GM18907 (cell line): Measurements from ENCODE around the gene DLST.
"Not testable (repeated sequence)": the region's sequence is repeated elsewhere in the genome, so short reads cannot be mapped to it uniquely, and the experiment has no call there.

Experiments used
- ATAC-seq: cut with Tn5 transposase; IDR thresholded peaks from one replicate; pipeline ENCODE4 v1.9.1; 2021; ENCODE audit warnings: mild to moderate bottlenecking, moderate library complexity; ENCODE audit not compliant: unreplicated experiment

DLST gene

GRCh38 chr14:74915426-74915825 is 33.7 kb downstream of the DLST start:
- ATAC-seq: no peak

- ATAC-seq: no peak
Observed at GRCh38 chr14:74915826-74916225, 34.1 kb downstream of the DLST start.

DNA sequence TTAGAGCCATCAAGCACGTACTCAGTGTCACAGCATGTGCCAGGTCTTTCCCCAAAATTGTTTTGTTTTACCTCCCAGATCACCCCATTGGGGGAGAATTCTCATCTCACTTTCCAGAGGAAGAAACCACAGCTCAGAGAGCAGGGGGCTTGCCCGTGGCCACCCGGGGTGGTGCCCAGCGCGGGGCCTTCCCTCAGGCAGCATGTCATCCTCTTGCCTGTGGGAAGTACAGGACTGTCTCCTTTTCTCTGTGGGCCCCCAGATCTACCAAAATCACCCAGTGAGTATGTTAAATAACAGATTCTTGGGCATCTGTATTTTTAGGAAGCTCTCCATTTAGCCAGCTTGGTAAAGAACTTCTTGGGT is 35.4 kb downstream of the DLST start:
- no peak for ATAC-seq

- no peak for ATAC-seq
Observed at GRCh38 chr14:74917646-74918081, 35.9 kb downstream of the DLST start.

DNA sequence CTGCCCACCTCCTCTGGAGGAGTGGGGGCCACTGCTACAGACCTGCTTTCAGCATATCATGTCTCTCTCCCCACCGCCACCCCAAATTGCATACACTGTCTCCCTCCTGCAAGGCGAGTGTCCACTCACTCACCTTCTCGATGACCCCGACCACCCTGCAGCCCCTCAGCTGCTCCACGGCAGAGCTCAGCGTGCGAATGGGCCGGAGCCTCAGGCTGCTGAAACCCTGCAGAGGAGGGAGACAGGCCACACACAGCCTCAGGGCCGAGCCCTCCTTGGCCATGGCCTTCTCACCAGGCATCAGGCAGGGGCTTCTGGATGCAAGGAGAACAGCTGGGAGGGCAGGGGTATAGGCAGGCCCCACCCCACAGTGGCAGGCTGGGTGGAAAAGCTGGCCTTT is 36.7 kb downstream of the DLST start:
- no peak for ATAC-seq

GRCh38 chr14:74919421-74920165 is 37.9 kb downstream of the DLST start:
- ATAC-seq: no peak

GRCh38 chr14:74920281-74920680 is 38.6 kb downstream of the DLST start:
- no peak for ATAC-seq

DNA sequence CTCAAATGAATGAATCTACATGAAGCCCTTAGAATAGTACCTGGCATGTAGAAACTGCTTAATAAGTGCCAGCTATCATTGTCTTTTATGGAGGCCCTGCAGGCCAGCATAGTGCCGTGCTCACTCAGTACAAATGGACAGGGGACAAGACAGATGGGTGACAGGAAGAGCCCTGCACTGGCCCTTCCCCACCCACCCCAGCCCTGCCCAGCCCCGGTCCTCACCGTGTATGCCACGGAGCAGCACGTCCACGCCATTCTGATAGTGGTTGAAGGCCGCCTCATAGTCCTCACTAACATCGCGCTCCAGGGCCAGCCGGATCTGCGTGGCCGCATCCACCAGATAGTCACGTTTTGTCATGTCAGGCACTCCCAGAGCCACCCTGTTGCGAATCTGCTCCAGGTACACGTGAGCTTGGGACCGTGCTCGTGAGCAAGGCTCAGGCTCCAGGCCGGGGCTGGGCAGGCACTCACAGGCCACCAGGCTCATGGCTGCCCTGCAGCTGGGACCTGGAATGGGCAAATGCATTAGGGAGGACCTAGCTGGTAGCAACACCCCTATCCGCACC is 39.4 kb downstream of the DLST start:
- ATAC-seq: no peak

- no peak for ATAC-seq
Observed at GRCh38 chr14:74921987-74922751, 40.5 kb downstream of the DLST start.

DNA sequence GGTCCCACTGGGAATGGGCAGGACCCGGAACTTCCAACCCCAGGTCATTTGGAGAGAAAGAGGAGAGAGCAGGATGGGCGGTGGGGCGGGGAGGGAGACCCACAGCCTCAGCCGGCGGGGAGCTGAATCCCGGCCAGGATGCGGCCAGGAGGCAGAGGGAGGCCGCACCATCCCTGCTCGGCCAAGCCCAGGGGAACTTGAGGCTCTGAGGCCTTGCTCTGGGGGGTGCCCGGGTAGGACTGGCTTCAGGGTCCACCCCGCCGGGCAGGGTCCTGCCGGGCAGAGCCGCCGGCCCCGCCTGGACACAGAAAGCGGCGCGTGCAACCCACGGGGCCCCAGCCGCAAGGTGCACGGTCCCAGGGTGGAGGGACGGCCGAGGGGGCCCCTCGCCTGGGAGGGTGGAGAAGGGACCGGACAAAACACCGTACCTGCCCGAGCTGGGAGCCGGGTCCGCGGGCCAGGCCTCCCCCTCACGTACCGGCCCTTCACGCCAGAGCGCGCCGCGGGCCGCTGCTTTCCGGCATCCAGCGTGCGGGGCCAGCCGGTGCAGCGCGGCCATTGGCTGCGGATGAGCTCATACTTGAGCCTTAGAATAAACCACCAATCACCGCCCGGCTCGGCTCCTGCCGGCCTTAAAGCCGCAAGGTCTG is 41.2 kb downstream of the DLST start, which contains the start of gene RPS6KL1:
TSS of gene RPS6KL1 (minus strand) at position 509 of the 650 bp plus-strand sequence. CDS start 1,719 bp downstream, outside the sequence.
- peak; percentile 83 for ATAC-seq

- ATAC-seq: no peak
Observed at GRCh38 chr14:74924061-74924460, 42.3 kb downstream of the DLST start.

DNA sequence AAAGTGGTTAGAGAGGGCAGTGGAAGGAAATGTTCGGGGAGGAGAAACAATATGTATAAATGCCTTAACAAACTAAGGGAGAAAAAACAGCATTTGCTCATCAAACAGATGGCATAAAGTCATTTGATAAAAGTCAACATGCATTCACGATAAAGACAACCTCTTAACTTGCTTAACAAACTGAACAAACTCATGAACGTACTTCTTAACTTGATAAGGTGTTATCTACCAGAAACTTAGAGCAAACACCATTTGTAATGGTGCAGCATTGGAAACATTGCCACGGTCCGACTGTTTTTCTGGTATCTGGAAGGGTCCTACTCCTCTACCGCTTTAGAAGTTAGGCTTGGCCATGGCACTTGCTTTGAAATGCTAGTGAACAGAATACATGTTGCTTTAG is 45.5 kb downstream of the DLST start:
- ATAC-seq: no peak

GRCh38 chr14:74929242-74929641 is 47.5 kb downstream of the DLST start:
- no peak for ATAC-seq

GRCh38 chr14:74931744-74932143 is 50.0 kb downstream of the DLST start:
- not testable (repeated sequence) for ATAC-seq

DNA sequence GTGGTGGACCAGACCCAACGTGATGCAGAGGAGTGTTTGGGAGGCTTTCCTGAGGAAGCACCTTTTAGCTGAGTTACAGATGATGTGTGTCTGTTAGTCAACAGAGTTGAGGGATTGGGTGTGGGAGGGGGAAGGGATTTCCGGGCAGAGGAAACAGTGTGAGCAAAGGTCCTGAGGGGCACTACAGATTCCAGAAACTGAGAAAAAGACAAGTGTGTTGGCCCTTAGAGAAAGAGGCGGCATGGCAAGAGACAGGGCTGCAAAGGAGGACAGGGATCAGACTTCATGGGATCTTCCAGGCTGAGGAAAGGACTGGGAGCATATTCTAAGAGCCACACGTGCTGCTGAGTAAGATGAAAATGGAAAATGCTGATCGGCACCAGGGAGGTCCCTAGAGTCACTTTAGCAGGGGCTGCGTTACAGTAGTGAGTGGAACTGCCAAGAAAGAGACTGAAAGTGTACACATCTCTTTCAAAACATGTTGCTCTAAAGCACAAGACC is 50.7 kb downstream of the DLST start:
- no peak for ATAC-seq

- not testable (repeated sequence) for ATAC-seq
Observed at GRCh38 chr14:74932936-74933335, 51.2 kb downstream of the DLST start.

- no peak for ATAC-seq
Observed at GRCh38 chr14:74934041-74934440, 52.3 kb downstream of the DLST start.

DNA sequence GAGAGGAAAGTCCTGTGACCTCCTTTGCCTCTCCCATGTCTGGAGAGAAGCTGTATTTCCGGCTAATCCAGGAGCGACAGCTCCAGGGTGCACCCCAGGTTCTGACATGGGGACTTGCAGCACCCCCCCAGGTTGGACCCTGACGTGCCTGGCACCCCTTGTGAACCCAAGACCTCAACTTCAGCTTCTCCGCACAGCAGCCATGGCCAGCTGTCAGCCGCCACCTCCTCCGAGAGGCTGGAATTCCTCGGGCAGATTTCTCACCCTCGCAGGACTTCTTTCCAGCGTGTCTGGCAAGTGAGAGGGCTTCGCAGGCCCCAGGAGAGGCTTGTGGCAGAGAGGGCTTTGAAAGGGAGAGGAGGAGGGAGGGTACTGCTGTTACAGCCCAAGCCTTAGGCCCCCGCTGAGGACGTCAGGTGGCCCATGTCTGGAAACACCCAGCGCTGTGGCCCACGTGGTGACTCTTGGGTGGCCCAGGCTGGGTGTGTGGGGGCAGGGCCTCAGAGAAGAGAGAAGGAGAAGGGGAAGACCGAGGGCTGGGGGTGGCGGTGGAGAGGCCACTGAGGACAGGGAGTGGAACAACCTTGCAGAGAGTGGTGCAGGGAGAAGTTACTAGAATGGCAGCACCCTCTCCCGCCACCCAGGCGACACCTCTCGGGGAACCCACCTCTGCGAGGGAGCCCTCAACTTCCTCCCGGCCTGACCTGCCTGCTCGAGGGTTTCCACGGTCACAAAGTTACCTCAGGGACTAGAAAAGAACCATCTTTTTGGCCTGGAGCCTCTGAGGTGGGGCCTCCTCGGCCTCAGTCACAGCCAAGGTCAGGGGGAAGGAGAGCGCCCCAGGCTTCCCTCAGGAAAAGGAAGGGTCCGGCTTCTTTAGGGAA is 53.0 kb downstream of the DLST start:
- ATAC-seq: no peak

GRCh38 chr14:74935360-74935680 is 53.6 kb downstream of the DLST start:
- no peak for ATAC-seq

GRCh38 chr14:74936151-74936550 is 54.4 kb downstream of the DLST start:
- no peak for ATAC-seq
